ENCODE results near the gene STAC. TPM values are rescaled to one million over a fixed set of nuclear protein-coding genes. Genes with fewer than 3 reads are reported as not detected.

STAC gene
- total and polyA plus RNA-seq, 4 donors, result 0.21 to 0.56 (median 0.39) TPM

DNA sequence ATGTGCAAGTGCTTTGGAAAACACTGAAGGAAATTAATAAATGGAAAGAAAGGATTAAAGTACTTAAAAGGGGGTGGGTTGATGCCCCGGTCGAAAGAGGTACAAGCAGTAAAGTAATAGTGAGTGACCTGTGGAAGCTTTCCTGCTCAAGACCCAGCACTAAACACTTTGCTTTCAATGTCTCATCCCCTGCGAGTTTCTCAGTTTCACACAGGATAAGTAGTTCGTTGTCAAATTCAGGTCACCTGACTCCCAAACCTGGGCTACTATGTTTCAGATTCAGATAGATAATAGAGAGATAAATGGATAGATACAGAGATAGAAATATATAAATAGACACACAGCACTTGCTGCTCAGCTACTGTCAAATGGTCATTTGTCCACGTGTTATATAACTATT lies 19.6 kb downstream of the STAC start:
- H3K4me1 ChIP-seq (ENCODE audit: control insufficient read depth in 4 of 4, insufficient read depth in 4 of 4, low read length in 3 of 4), result no peaks in the 10 kb centered on the region
- H3K4me3 ChIP-seq (ENCODE audit: low read depth in 1 of 3, low read length in 3 of 3), result no peak overlapping the region
- DNase-seq (ENCODE audit: low spot score), result no peak
- no peak overlapping the region for H3K27ac ChIP-seq (ENCODE audit: low read depth in 1 of 2, low read length in 2 of 2)
- no peak for TF ChIP-seq FOXA2 (IDR thresholded peaks at IDR 0.05)
- TF ChIP-seq MAX (IDR thresholded peaks at IDR 0.05), result no peak
- TF ChIP-seq FOXA1 (IDR thresholded peaks at IDR 0.05), result no peak
- TF ChIP-seq REST (IDR thresholded peaks at IDR 0.05), result no peak
- TF ChIP-seq YY1 (IDR thresholded peaks at IDR 0.05), result no peak
- TF ChIP-seq CTCF (IDR thresholded peaks at IDR 0.05; ENCODE audit: low read depth, low read length, missing input control), result no peak
- no peak for TF ChIP-seq GABPA (IDR thresholded peaks at IDR 0.05 in 1 of 2, conservative IDR thresholded peaks at IDR 0.05 in 1 of 2)
- TF ChIP-seq EGR1 (IDR thresholded peaks at IDR 0.05; ENCODE audit: low read depth in 2 of 2), result no peak
- no peak for TF ChIP-seq JUND (IDR thresholded peaks at IDR 0.05)
- TF ChIP-seq TAF1 (conservative IDR thresholded peaks at IDR 0.05), result no peak
- TF ChIP-seq NR2F2 (IDR thresholded peaks at IDR 0.05), result no peak
- TF ChIP-seq, protein P1, sequence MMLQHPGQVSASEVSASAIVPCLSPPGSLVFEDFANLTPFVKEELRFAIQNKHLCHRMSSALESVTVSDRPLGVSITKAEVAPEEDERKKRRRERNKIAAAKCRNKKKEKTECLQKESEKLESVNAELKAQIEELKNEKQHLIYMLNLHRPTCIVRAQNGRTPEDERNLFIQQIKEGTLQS (IDR thresholded peaks at IDR 0.05), result no peak
- TF ChIP-seq RXRA (IDR thresholded peaks at IDR 0.05), result no peak
- no peak for TF ChIP-seq RAD21 (IDR thresholded peaks at IDR 0.05)
- no peak for TF ChIP-seq HNF4A (conservative IDR thresholded peaks at IDR 0.05)
- TF ChIP-seq SP1 (IDR thresholded peaks at IDR 0.05), result no peak
- TF ChIP-seq, protein P2, sequence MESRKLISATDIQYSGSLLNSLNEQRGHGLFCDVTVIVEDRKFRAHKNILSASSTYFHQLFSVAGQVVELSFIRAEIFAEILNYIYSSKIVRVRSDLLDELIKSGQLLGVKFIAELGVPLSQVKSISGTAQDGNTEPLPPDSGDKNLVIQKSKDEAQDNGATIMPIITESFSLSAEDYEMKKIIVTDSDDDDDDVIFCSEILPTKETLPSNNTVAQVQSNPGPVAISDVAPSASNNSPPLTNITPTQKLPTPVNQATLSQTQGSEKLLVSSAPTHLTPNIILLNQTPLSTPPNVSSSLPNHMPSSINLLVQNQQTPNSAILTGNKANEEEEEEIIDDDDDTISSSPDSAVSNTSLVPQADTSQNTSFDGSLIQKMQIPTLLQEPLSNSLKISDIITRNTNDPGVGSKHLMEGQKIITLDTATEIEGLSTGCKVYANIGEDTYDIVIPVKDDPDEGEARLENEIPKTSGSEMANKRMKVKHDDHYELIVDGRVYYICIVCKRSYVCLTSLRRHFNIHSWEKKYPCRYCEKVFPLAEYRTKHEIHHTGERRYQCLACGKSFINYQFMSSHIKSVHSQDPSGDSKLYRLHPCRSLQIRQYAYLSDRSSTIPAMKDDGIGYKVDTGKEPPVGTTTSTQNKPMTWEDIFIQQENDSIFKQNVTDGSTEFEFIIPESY (IDR thresholded peaks at IDR 0.05), result no peak
- TF ChIP-seq HNF4G (IDR thresholded peaks at IDR 0.05), result no peak
- peaks cover 0 to 2% (median 0%) of the 10 kb centered on the region in 4 donors for H3K27me3 ChIP-seq (ENCODE audit: control insufficient read depth in 4 of 4, insufficient read depth in 4 of 4, low read length in 3 of 4)
- H3K9me3 ChIP-seq (ENCODE audit: control insufficient read depth in 4 of 4, low read length in 3 of 4), result no peaks in the 10 kb centered on the region
- H3K36me3 ChIP-seq (ENCODE audit: control insufficient read depth in 4 of 4, insufficient read depth in 3 of 4, low read depth in 1 of 4, low read length in 3 of 4), result no peaks in the 10 kb centered on the region
- no peak overlapping the region for H3K9ac ChIP-seq (ENCODE audit: low read depth in 1 of 2, low read length in 2 of 2)
- 77% methylated on average over 5 of the region's 5 CpGs for WGBS
